Measurements from ENCODE around the gene MRPL23.

The MRPL23 gene

GRCh38 chr11:1946812-1947484 is at the start of gene MRPL23:
Gene MRPL23 (plus strand): TSS chr11:1947332. CDS start chr11:1947363, 31 bp downstream.
- Mint-ChIP-seq H3K36me3 (ENCODE audit: low read depth) (no peaks in the 10 kb centered on the region), H3K4me1 (no peaks in the 10 kb centered on the region), H3K27me3 (no peaks in the 10 kb centered on the region), H3K9me3 (no peaks in the 10 kb centered on the region), H3K4me3 (no peak within 1 kb of the TSS), H3K27ac (no peak within 1 kb of the TSS)
- ATAC-seq (peak; percentile 69), DNase-seq (peak; percentile 14)

- ATAC-seq, result no peak
- Mint-ChIP-seq H3K4me3 (no peak overlapping the region), H3K27me3 (peaks cover 18% of the 10 kb centered on the region)
Measured at GRCh38 chr11:1899090-1899489, 48.0 kb upstream of the MRPL23 start.

GRCh38 chr11:1899686-1900085 is 47.4 kb upstream of the MRPL23 start:
- no peaks in the 10 kb centered on the region for H3K36me3 Mint-ChIP-seq (ENCODE audit: low read depth)
- DNase-seq (no peak), ATAC-seq (no peak)
- H3K27me3 Mint-ChIP-seq, result peaks cover 18% of the 10 kb centered on the region
- H3K4me3 Mint-ChIP-seq, result no peak overlapping the region
- peaks cover 3% of the 10 kb centered on the region for H3K4me1 Mint-ChIP-seq
- H3K9me3 Mint-ChIP-seq, result no peaks in the 10 kb centered on the region
- no peak overlapping the region for H3K27ac Mint-ChIP-seq

More at GRCh38 chr11:1899090-1899489, 48.0 kb upstream of the MRPL23 start:
- no peak for DNase-seq
- no peak overlapping the region for H3K27ac Mint-ChIP-seq
- peaks cover 3% of the 10 kb centered on the region for H3K4me1 Mint-ChIP-seq
- no peaks in the 10 kb centered on the region for H3K9me3 Mint-ChIP-seq
- no peaks in the 10 kb centered on the region for H3K36me3 Mint-ChIP-seq (ENCODE audit: low read depth)

- no peaks in the 10 kb centered on the region for H3K4me1 Mint-ChIP-seq
- H3K9me3 Mint-ChIP-seq, result no peaks in the 10 kb centered on the region
- no peaks in the 10 kb centered on the region for H3K27me3 Mint-ChIP-seq
- DNase-seq, result no peak
- no peak overlapping the region for H3K4me3 Mint-ChIP-seq
- ATAC-seq, result no peak
- H3K27ac Mint-ChIP-seq, result no peak overlapping the region
- no peaks in the 10 kb centered on the region for H3K36me3 Mint-ChIP-seq (ENCODE audit: low read depth)
Measured at GRCh38 chr11:1906181-1906580, 41.0 kb upstream of the MRPL23 start.

GRCh38 chr11:1906611-1907423 is 40.3 kb upstream of the MRPL23 start:
- H3K27ac Mint-ChIP-seq, result no peak overlapping the region

GRCh38 chr11:1908618-1909017 is 38.5 kb upstream of the MRPL23 start:
- no peak for ATAC-seq
- Mint-ChIP-seq H3K4me3 (no peak overlapping the region), H3K9me3 (no peaks in the 10 kb centered on the region), H3K27me3 (no peaks in the 10 kb centered on the region), H3K36me3 (ENCODE audit: low read depth) (no peaks in the 10 kb centered on the region), H3K4me1 (no peaks in the 10 kb centered on the region), H3K27ac (no peak overlapping the region)
- no peak for DNase-seq

More at GRCh38 chr11:1906611-1907423, 40.3 kb upstream of the MRPL23 start:
- DNase-seq (no peak), ATAC-seq (no peak)
- Mint-ChIP-seq H3K9me3 (no peaks in the 10 kb centered on the region), H3K27me3 (no peaks in the 10 kb centered on the region), H3K4me1 (no peaks in the 10 kb centered on the region), H3K36me3 (ENCODE audit: low read depth) (no peaks in the 10 kb centered on the region), H3K4me3 (no peak overlapping the region)

GRCh38 chr11:1909524-1909923 is 37.6 kb upstream of the MRPL23 start:
- DNase-seq (no peak), ATAC-seq (no peak)
- no peaks in the 10 kb centered on the region for H3K4me1 Mint-ChIP-seq
- H3K9me3 Mint-ChIP-seq, result no peaks in the 10 kb centered on the region
- no peak overlapping the region for H3K4me3 Mint-ChIP-seq
- peaks cover 3% of the 10 kb centered on the region for H3K27me3 Mint-ChIP-seq
- H3K36me3 Mint-ChIP-seq (ENCODE audit: low read depth), result no peaks in the 10 kb centered on the region
- no peak overlapping the region for H3K27ac Mint-ChIP-seq

GRCh38 chr11:1912289-1912878 is 34.7 kb upstream of the MRPL23 start:
- Mint-ChIP-seq H3K27me3 (peaks cover 5% of the 10 kb centered on the region), H3K36me3 (ENCODE audit: low read depth) (no peaks in the 10 kb centered on the region), H3K9me3 (peaks cover 8% of the 10 kb centered on the region), H3K4me3 (no peak overlapping the region), H3K4me1 (peaks cover 10% of the 10 kb centered on the region), H3K27ac (no peak overlapping the region)
- no peak for DNase-seq
- ATAC-seq, result no peak

GRCh38 chr11:1913271-1914060 is 33.7 kb upstream of the MRPL23 start:
- Mint-ChIP-seq H3K9me3 (peaks cover 8% of the 10 kb centered on the region), H3K36me3 (ENCODE audit: low read depth) (no peaks in the 10 kb centered on the region), H3K4me1 (peaks cover 11% of the 10 kb centered on the region), H3K27ac (no peak overlapping the region), H3K4me3 (no peak overlapping the region), H3K27me3 (peaks cover 5% of the 10 kb centered on the region)
- DNase-seq (no peak), ATAC-seq (no peak)

GRCh38 chr11:1915795-1916131 is 31.4 kb upstream of the MRPL23 start:
- peaks cover 14% of the 10 kb centered on the region for H3K4me1 Mint-ChIP-seq
- no peak for ATAC-seq
- no peak for DNase-seq
- H3K27ac Mint-ChIP-seq, result no peak overlapping the region
- H3K36me3 Mint-ChIP-seq (ENCODE audit: low read depth), result no peaks in the 10 kb centered on the region
- H3K4me3 Mint-ChIP-seq, result no peak overlapping the region
- H3K27me3 Mint-ChIP-seq, result peaks cover 5% of the 10 kb centered on the region
- peaks cover 8% of the 10 kb centered on the region for H3K9me3 Mint-ChIP-seq

GRCh38 chr11:1916132-1916985 is 30.8 kb upstream of the MRPL23 start:
- Mint-ChIP-seq H3K4me3 (no peak overlapping the region), H3K27me3 (peaks cover 5% of the 10 kb centered on the region), H3K27ac (no peak overlapping the region), H3K4me1 (peaks cover 14% of the 10 kb centered on the region), H3K36me3 (ENCODE audit: low read depth) (no peaks in the 10 kb centered on the region), H3K9me3 (peaks cover 8% of the 10 kb centered on the region)
- ATAC-seq, result peak; percentile 38
- peak; percentile 26 for DNase-seq

- Mint-ChIP-seq H3K27me3 (peaks cover 5% of the 10 kb centered on the region), H3K36me3 (ENCODE audit: low read depth) (no peaks in the 10 kb centered on the region), H3K9me3 (peaks cover 8% of the 10 kb centered on the region), H3K4me3 (no peak overlapping the region), H3K27ac (no peak overlapping the region), H3K4me1 (peaks cover 14% of the 10 kb centered on the region)
- ATAC-seq (peak; percentile 14), DNase-seq (no peak)
Measured at GRCh38 chr11:1916986-1917522, 30.1 kb upstream of the MRPL23 start.

GRCh38 chr11:1917523-1918435 is 29.4 kb upstream of the MRPL23 start:
- Mint-ChIP-seq H3K9me3 (peaks cover 8% of the 10 kb centered on the region), H3K36me3 (ENCODE audit: low read depth) (no peaks in the 10 kb centered on the region), H3K4me3 (no peak overlapping the region), H3K4me1 (peaks cover 14% of the 10 kb centered on the region), H3K27ac (no peak overlapping the region), H3K27me3 (peaks cover 5% of the 10 kb centered on the region)
- ATAC-seq, result no peak
- no peak for DNase-seq
